ENCODE data around the gene KCND3. TPM values are rescaled to one million over a fixed set of nuclear protein-coding genes. Genes with fewer than 3 reads are reported as not detected.

KCND3 gene
- polyA plus RNA-seq, 1 donor (not counting 4 experiments of a cell fraction or from before 2014, with no cell fraction given) = 0.21 TPM

DNA sequence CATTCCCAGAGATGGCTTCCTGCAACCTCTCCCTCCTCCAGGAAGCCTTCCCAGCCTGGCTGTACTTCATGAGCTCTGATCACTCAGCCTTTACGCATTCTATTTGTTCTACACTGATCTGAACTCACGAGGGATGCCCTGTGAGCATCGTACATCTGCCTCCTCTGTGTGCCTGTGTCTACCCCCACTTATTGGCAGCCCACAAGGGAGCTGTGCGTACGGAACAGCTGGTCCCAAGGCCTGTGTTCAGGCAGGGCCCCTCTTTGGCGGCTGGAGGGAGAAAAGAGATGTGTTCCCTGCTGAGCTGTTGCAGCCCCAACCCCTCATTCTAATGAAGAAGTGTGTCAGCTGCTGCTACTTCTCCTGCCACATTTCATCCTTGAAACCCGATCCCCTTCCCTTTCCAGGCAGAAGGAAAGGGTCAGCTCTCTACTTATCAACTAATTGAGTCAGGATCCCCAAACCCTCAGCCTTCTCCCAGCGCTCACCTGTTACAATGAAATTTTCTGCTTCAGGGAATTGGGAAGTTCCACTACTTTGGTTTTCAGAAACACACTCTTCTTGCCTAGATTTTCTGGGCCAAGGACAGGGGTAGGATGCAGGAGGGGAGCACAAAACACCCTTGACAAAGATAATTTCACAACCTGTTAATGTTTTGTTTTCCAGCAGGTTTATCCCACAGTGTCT is 253.5 kb downstream of the KCND3 start:
- no peak overlapping the region for H3K27ac ChIP-seq (ENCODE audit: control insufficient read depth, insufficient read depth, low read length)

DNA sequence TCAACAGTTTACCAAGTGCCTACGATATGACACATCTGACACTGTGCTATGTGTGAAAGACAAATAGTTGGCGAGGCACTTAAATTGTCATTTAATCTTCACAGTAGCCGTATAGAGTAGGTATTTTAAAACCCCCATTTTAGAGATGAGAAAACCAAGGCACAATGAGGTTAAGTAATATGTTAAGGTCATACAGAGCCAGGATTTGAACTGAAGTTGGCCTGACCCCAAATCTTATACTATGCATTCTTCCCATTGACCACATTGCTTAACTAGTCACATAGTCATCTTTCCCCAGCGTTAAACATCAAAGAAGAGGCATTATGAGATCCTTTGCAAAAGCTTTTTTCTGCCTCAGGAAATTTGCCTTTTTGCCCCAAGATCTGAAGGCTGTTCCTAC is 254.1 kb downstream of the KCND3 start:
- no peak overlapping the region for H3K4me2 ChIP-seq (ENCODE audit: control insufficient read depth, extremely low read depth, insufficient read depth, low read depth, low read length)
- no peak overlapping the region for H2AFZ ChIP-seq (ENCODE audit: control insufficient read depth, low read length)
- no peaks in the 10 kb centered on the region for H3K79me2 ChIP-seq (ENCODE audit: control insufficient read depth, insufficient read depth, low read length)
- H3K9me3 ChIP-seq (ENCODE audit: control insufficient read depth, low read depth, low read length) = no peaks in the 10 kb centered on the region
- H3K9ac ChIP-seq (ENCODE audit: control insufficient read depth, extremely low read depth, insufficient read depth, low read length) = no peak overlapping the region
- no peaks in the 10 kb centered on the region for H3K27me3 ChIP-seq (ENCODE audit: control insufficient read depth, extremely low read depth, insufficient read depth, low read length)
- no peak overlapping the region for H3K4me3 ChIP-seq (ENCODE audit: control insufficient read depth in 2 of 3, extremely low read depth in 1 of 3, insufficient read depth in 2 of 3, low read depth in 1 of 3, low read length in 3 of 3)
- DNase-seq (ENCODE audit: low read depth, low spot score) (no peak), FAIRE-seq (no peak)
- H4K20me1 ChIP-seq (ENCODE audit: control insufficient read depth, extremely low read depth, insufficient read depth, low read length) = no peaks in the 10 kb centered on the region
- no peaks in the 10 kb centered on the region for H3K36me3 ChIP-seq (ENCODE audit: control insufficient read depth in 2 of 2, extremely low read depth in 1 of 2, insufficient read depth in 2 of 2, low read length in 2 of 2)
- peaks cover 27% of the 10 kb centered on the region for H3K4me1 ChIP-seq (ENCODE audit: control insufficient read depth, extremely low read depth, insufficient read depth, low read length)
- dilution Hi-C loops (cut with MboI; ENCODE audit: extremely low pct_ligation_motif_present, low sequenced_read_pairs) = no loop called here
- no peak overlapping the region for H3K27ac ChIP-seq (ENCODE audit: control insufficient read depth, insufficient read depth, low read length)
- H3K9me1 ChIP-seq (ENCODE audit: control insufficient read depth, extremely low read depth, insufficient read depth, low read length) = no peaks in the 10 kb centered on the region
- TF ChIP-seq, protein P1, sequence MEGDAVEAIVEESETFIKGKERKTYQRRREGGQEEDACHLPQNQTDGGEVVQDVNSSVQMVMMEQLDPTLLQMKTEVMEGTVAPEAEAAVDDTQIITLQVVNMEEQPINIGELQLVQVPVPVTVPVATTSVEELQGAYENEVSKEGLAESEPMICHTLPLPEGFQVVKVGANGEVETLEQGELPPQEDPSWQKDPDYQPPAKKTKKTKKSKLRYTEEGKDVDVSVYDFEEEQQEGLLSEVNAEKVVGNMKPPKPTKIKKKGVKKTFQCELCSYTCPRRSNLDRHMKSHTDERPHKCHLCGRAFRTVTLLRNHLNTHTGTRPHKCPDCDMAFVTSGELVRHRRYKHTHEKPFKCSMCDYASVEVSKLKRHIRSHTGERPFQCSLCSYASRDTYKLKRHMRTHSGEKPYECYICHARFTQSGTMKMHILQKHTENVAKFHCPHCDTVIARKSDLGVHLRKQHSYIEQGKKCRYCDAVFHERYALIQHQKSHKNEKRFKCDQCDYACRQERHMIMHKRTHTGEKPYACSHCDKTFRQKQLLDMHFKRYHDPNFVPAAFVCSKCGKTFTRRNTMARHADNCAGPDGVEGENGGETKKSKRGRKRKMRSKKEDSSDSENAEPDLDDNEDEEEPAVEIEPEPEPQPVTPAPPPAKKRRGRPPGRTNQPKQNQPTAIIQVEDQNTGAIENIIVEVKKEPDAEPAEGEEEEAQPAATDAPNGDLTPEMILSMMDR (optimal IDR thresholded peaks at IDR 0.05 in 1 of 3, IDR thresholded peaks at IDR 0.05 in 1 of 3, conservative IDR thresholded peaks at IDR 0.05 in 1 of 3; ENCODE audit: extremely low read depth in 1 of 3, insufficient read depth in 2 of 3, low read length in 3 of 3) = no peak
- no peak for TF ChIP-seq EZH2 (IDR thresholded peaks at IDR 0.05; ENCODE audit: low read length)

More for the DNA sequence above, 253.5 kb downstream of the KCND3 start:
- no peak for DNase-seq (ENCODE audit: low read depth, low spot score)
- no peaks in the 10 kb centered on the region for H4K20me1 ChIP-seq (ENCODE audit: control insufficient read depth, extremely low read depth, insufficient read depth, low read length)
- dilution Hi-C loops (cut with MboI; ENCODE audit: extremely low pct_ligation_motif_present, low sequenced_read_pairs) = no loop called here
- no peaks in the 10 kb centered on the region for H3K79me2 ChIP-seq (ENCODE audit: control insufficient read depth, insufficient read depth, low read length)
- no peak overlapping the region for H3K9ac ChIP-seq (ENCODE audit: control insufficient read depth, extremely low read depth, insufficient read depth, low read length)
- H3K4me3 ChIP-seq (ENCODE audit: control insufficient read depth in 2 of 3, extremely low read depth in 1 of 3, insufficient read depth in 2 of 3, low read depth in 1 of 3, low read length in 3 of 3) = no peak overlapping the region
- TF ChIP-seq, protein P1 (optimal IDR thresholded peaks at IDR 0.05 in 1 of 3, IDR thresholded peaks at IDR 0.05 in 1 of 3, conservative IDR thresholded peaks at IDR 0.05 in 1 of 3; ENCODE audit: extremely low read depth in 1 of 3, insufficient read depth in 2 of 3, low read length in 3 of 3) = no peak
- TF ChIP-seq EZH2 (IDR thresholded peaks at IDR 0.05; ENCODE audit: low read length) = no peak
- H3K27me3 ChIP-seq (ENCODE audit: control insufficient read depth, extremely low read depth, insufficient read depth, low read length) = peaks cover under 1% of the 10 kb centered on the region
- no peak overlapping the region for H2AFZ ChIP-seq (ENCODE audit: control insufficient read depth, low read length)
- H3K36me3 ChIP-seq (ENCODE audit: control insufficient read depth in 2 of 2, extremely low read depth in 1 of 2, insufficient read depth in 2 of 2, low read length in 2 of 2) = no peaks in the 10 kb centered on the region
- peaks cover 27% of the 10 kb centered on the region for H3K4me1 ChIP-seq (ENCODE audit: control insufficient read depth, extremely low read depth, insufficient read depth, low read length)
- no peaks in the 10 kb centered on the region for H3K9me1 ChIP-seq (ENCODE audit: control insufficient read depth, extremely low read depth, insufficient read depth, low read length)
- FAIRE-seq = no peak
- H3K9me3 ChIP-seq (ENCODE audit: control insufficient read depth, low read depth, low read length) = no peaks in the 10 kb centered on the region
- no peak overlapping the region for H3K4me2 ChIP-seq (ENCODE audit: control insufficient read depth, extremely low read depth, insufficient read depth, low read depth, low read length)

All from keratinocyte (primary cell).